Measurements from ENCODE around the gene SELP. TPM values are rescaled to one million over a fixed set of nuclear protein-coding genes. Genes with fewer than 3 reads are reported as not detected.

The SELP gene
- total RNA-seq, 2 donors from 2014 or later, result not detected

- Histone ChIP-seq H3K27ac (ENCODE audit: low read depth, low read length) (no peak overlapping the region), H3K9ac (ENCODE audit: extremely low read depth, low read length, poor library complexity, severe bottlenecking) (no peak overlapping the region), H3K27me3 (ENCODE audit: control insufficient read depth, insufficient read depth, low read length, poor library complexity, severe bottlenecking) (peaks cover 14% of the 10 kb centered on the region), H3K36me3 (ENCODE audit: control insufficient read depth, insufficient read depth, low read length) (no peaks in the 10 kb centered on the region), H3K9me3 (ENCODE audit: control insufficient read depth, low read length) (no peaks in the 10 kb centered on the region), H3K4me3 (ENCODE audit: low read length) (no peak overlapping the region), H3K4me1 (ENCODE audit: control insufficient read depth, insufficient read depth, low read length) (no peaks in the 10 kb centered on the region)
- no peak overlapping the region for H3K27ac Mint-ChIP-seq
- no peak for TF ChIP-seq CTCF (conservative IDR thresholded peaks at IDR 0.05)
- H3K4me1 Mint-ChIP-seq, result peaks cover 2% of the 10 kb centered on the region
- peaks cover 4% of the 10 kb centered on the region for H3K27me3 Mint-ChIP-seq (ENCODE audit: insufficient read depth)
- H3K36me3 Mint-ChIP-seq (ENCODE audit: low read depth), result no peaks in the 10 kb centered on the region
- H3K9me3 Mint-ChIP-seq, result no peaks in the 10 kb centered on the region
- H3K4me3 Mint-ChIP-seq, result no peak overlapping the region
- no peak for DNase-seq
- 91 to 93% methylated on average over 4 to 5 of the region's 5 CpGs for WGBS, 2 experiments (ENCODE audit: insufficient coverage in 1 of 2, insufficient read length in 1 of 2)
Measured at GRCh38 chr1:169615803-169616202, 14.1 kb downstream of the SELP start.

- Histone ChIP-seq H3K4me1 (ENCODE audit: control insufficient read depth, insufficient read depth, low read length) (no peaks in the 10 kb centered on the region), H3K9ac (ENCODE audit: extremely low read depth, low read length, poor library complexity, severe bottlenecking) (no peak overlapping the region), H3K27ac (ENCODE audit: low read depth, low read length) (no peak overlapping the region), H3K36me3 (ENCODE audit: control insufficient read depth, insufficient read depth, low read length) (no peaks in the 10 kb centered on the region), H3K27me3 (ENCODE audit: control insufficient read depth, insufficient read depth, low read length, poor library complexity, severe bottlenecking) (peaks cover 14% of the 10 kb centered on the region), H3K4me3 (ENCODE audit: low read length) (no peak overlapping the region), H3K9me3 (ENCODE audit: control insufficient read depth, low read length) (no peaks in the 10 kb centered on the region)
- DNase-seq, result no peak
- H3K4me3 Mint-ChIP-seq, result no peak overlapping the region
- H3K36me3 Mint-ChIP-seq (ENCODE audit: low read depth), result no peaks in the 10 kb centered on the region
- no peak for TF ChIP-seq CTCF (conservative IDR thresholded peaks at IDR 0.05)
- H3K9me3 Mint-ChIP-seq, result no peaks in the 10 kb centered on the region
- peaks cover 2% of the 10 kb centered on the region for H3K4me1 Mint-ChIP-seq
- peaks cover 7% of the 10 kb centered on the region for H3K27me3 Mint-ChIP-seq (ENCODE audit: insufficient read depth)
- H3K27ac Mint-ChIP-seq, result no peak overlapping the region
- WGBS, 2 experiments (ENCODE audit: insufficient coverage in 1 of 2, insufficient read length in 1 of 2), result 0 to 56% methylated on average over 1 to 5 of the region's 6 CpGs
Measured at GRCh38 chr1:169610858-169611257, 19.1 kb downstream of the SELP start.

GRCh38 chr1:169610108-169610507 lies 19.8 kb downstream of the SELP start:
- no peak for TF ChIP-seq CTCF (conservative IDR thresholded peaks at IDR 0.05)
- no peaks in the 10 kb centered on the region for H3K9me3 Mint-ChIP-seq
- H3K4me1 Mint-ChIP-seq, result no peaks in the 10 kb centered on the region
- Histone ChIP-seq H3K9ac (ENCODE audit: extremely low read depth, low read length, poor library complexity, severe bottlenecking) (no peak overlapping the region), H3K36me3 (ENCODE audit: control insufficient read depth, insufficient read depth, low read length) (no peaks in the 10 kb centered on the region), H3K27ac (ENCODE audit: low read depth, low read length) (no peak overlapping the region), H3K27me3 (ENCODE audit: control insufficient read depth, insufficient read depth, low read length, poor library complexity, severe bottlenecking) (peaks cover 14% of the 10 kb centered on the region), H3K4me3 (ENCODE audit: low read length) (no peak overlapping the region), H3K9me3 (ENCODE audit: control insufficient read depth, low read length) (no peaks in the 10 kb centered on the region), H3K4me1 (ENCODE audit: control insufficient read depth, insufficient read depth, low read length) (no peaks in the 10 kb centered on the region)
- H3K27ac Mint-ChIP-seq, result no peak overlapping the region
- H3K4me3 Mint-ChIP-seq, result no peak overlapping the region
- 85 to 91% methylated on average over 1 of the region's 1 CpG for WGBS, 2 experiments (ENCODE audit: insufficient coverage in 1 of 2, insufficient read length in 1 of 2)
- DNase-seq, result no peak
- H3K36me3 Mint-ChIP-seq (ENCODE audit: low read depth), result no peaks in the 10 kb centered on the region
- peaks cover 7% of the 10 kb centered on the region for H3K27me3 Mint-ChIP-seq (ENCODE audit: insufficient read depth)

Data from endodermal cell (in vitro differentiated cells).